Measurements from ENCODE around the gene MYO10.
"Not testable (repeated sequence)": the region's sequence is repeated elsewhere in the genome, so short reads cannot be mapped to it uniquely, and the experiment has no call there.

The MYO10 gene

DNA sequence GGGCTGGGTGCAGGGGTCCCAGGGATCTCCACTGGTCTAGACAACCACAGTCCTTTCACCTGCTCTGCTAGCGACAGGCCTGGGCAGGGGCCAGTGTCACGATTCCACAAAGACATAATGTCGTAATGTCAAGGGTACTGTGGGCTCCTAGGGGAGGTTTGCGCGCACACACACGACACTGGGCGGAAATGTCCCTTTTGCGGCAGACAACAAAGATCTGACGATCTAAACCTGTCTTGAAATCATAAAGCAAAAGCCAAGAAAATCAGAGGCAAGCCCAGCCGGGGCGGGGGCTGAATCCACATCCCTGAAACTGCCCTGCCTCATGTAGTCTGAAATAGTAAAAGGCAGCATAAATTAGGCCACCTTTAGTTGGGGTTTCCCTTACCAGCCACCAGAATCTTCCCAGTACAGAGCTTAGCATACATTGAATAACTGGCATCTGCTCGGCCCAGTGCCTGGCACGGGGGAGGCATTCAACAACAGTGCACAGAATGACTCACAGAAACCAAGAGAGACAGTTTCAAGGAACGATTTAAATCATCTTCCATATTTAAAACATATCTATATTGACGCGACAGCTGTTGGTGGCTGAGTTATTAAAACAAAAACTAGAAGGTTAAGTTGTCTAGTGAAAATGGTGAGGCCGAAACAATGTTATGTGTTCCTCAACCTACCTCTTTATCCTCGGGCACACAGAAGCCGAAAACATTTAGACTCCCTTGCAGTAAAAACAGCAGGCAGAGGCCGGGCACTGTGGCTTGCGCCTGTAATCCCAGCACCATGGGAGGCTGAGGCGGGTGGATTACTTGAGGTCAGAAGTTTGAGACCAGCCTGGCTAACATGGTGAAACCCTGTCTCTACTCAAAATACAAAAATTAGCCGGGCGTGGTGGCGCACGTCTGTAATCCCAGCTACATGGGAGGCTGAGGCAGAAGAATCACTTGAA is 151.0 kb downstream of the MYO10 start:
- DNase-seq (ENCODE audit: low read depth, low spot score), result no peak

DNA sequence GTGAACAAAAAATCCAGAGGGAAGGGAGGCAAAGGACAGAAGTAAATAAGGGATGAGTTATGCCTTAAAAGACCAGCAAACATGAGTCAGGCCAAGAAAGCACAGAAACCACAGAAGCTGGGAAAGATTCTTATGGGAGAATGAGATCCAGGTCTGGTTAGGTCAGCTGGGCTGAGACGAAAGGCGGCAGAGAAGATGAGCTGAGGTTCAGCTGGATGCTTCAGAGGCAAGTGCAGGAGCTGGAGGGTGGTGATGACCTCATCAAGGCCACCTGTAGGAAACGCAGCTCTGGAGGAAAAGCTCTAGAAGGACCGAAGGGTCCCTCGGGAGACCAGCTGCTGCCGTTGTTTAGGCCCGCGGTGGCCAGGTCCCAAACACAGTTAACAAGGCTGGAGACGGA is 152.0 kb downstream of the MYO10 start:
- DNase-seq (ENCODE audit: low read depth, low spot score), result no peak

DNA sequence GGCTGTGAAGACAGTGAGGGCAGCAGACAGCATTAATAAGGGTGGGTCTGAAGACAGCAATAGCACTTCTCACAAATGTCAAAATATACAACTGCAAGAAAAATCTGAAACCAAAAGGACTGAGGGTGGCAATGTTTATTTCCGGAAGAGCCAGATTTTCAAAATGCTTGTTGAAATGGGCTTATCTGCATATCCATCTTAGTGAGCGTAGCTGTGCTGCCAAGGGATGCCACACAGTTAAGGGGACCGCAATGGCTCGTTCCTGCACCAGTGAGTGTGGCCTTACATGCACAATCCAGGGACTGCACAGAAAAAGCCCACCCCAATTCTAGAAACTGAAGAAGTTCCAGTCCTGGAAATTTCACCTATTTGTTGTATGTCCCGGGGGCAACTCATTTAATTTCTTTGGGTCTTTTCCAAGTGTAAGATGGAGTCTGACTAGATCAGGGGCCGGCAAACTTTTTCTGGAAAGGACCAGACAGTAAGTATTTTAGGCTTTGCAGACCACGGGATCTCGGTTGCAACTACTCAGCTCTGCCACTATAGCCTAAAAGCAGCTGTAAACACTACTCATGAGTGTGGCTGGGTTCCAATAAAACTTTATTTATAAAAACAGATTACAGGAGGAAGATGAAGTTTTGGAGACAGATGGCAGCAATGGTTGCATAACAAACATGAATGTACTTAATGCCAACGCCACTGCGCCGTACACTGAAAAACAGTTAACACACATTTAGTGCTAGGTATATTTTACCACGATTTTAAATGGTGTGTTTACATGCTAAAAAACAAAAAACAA is 154.1 kb downstream of the MYO10 start:
- DNase-seq (ENCODE audit: low read depth, low spot score), result no peak

GRCh38 chr5:16780325-16780724 is 155.8 kb downstream of the MYO10 start:
- no peak for DNase-seq (ENCODE audit: low read depth, low spot score)

- DNase-seq (ENCODE audit: low read depth, low spot score), result no peak
Measured at GRCh38 chr5:16777432-16777831, 158.7 kb downstream of the MYO10 start.

DNA sequence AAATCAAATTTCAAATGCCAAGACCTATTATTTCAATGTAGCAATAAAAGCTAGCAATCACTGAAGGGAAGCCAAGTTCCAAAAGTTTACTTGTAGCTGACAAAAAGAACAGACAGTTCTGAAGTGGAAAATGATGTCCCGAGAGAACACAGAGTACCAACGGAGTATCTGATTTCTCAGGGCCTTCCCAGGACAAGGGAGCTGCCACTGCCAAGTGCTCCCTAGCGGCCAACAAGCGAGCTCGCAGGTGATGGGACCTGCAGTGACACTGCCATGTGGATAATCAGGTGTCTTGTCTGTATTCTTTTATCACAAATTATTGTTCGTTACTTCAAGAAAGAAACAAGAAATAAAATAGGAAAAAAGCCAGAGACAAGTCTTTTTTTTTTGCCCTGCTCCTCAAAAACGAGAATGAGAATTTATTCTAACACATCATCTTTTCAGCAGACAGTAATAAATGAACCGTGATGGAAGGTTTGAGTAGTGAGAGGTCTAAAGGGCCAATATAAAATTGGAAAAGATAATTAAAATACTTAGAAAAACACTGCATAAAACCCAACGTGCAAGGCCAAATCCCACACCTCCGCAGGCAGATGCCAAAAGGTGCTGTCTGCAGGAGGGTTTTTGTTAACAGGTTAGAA is 159.4 kb downstream of the MYO10 start:
- no peak for DNase-seq (ENCODE audit: low read depth, low spot score)

- DNase-seq (ENCODE audit: low read depth, low spot score), result no peak
Measured at GRCh38 chr5:16774806-16775205, 161.3 kb downstream of the MYO10 start.

DNA sequence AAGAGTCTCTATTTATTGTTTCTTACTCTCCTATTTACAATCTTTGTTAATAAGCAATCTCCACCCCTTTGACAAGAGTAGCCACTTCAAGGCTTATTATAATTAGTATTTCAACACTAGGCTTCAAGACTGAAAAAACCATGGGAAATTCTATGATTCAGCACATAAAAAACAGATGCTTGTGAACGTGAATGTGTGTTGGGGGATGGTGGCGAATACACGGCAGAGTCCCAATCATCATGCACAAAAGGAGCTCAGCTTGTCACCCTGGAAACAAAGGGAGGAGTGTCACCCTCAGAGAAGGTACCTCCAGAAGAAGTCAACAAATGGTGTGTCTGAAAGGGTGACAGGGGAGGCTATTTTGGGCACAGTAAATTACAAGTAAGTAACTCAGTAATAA is 162.1 kb downstream of the MYO10 start:
- DNase-seq (ENCODE audit: low read depth, low spot score), result no peak

DNA sequence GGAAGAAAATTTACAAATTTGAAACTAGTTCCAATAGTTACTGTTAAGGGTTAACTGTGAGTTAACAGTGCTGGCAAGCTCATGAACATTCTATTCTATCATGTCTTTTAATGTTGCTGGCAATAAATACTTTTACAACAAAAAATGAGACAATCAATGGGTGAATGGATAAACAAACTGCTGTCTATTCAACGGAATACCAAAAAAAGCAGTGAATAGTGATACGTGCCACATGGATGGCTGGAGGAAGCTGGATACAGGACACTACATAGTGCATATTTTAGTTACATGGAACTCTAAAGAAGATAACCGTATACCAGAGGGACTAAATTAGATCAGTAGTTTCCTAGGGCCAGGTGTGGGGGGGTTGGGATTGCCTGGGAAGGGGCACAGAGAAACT is 163.5 kb downstream of the MYO10 start:
- DNase-seq (ENCODE audit: low read depth, low spot score), result no peak

DNA sequence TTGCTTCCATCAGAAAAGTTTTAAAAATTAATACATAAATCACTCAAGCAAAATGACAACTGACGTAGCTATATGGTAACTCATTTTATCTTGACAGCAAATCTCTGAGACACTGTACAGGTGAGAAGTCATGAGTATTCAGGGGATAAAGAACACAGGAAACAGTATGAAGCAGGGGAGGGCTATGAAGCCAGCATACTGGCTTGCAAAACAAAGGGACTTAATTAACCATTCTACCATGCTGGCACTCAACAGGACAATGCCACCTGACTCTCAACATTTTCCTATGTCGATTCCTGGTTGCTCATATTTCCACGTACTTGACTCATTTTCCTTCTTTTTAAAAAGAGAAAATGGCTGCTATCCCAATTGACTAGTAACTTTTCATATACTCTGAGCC is 167.9 kb downstream of the MYO10 start:
- DNase-seq (ENCODE audit: low read depth, low spot score), result no peak

GRCh38 chr5:16763211-16763610 is 172.9 kb downstream of the MYO10 start:
- no peak for DNase-seq (ENCODE audit: low read depth, low spot score)

DNA sequence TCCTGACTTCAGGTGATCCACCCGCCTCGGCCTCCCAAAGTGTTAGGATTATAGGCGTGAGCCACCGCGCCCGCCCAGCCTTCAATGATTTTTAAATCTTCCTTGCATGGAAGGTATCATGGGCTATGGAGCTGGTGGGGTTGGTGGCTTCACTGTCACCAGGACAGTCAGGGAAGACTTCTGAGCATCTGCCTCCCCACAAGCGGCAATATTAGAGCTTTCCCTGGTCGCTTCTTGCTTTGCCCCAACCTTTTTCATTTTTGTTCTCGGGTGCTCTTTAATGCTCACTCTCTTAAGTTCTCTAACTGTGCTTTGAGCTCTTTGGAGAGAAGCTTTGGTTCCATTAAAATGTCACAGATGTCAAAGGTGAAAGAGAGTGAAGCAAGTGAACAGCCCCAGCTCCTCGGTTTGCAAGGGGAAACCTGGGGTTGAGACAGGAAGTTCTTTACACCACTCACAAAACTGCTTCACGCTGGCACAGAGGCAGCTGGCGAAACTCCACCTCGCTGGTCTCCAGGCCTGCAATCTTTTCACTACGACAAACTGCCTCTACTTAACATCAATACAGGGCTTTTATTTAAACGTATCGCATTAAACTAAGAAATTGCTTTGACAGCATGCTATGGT is 176.8 kb downstream of the MYO10 start:
- DNase-seq (ENCODE audit: low read depth, low spot score), result no peak

DNA sequence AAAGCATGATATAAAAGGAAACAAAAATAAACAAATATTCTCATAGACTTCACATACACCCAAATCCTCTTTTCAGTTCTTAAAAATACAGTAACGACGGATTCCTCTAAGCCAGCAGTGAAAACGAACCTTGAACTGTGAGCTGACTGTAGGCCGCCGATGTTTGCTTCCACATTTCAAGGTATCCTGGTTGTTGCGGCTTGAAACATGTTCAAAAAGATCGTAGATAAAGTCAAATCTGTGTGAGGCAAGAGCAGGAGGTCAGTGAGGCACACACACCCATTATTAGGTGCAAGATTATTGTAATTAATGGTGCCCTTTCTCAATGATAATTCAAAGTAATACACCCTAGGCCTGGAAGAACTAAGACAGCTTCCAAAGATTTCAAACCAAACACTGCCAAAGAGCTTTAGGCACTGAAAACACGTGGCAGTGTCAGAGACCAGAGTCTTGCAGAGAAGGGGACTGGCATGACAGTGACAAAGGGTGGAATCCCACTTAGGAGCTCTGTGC is 178.0 kb downstream of the MYO10 start:
- DNase-seq (ENCODE audit: low read depth, low spot score), result no peak

DNA sequence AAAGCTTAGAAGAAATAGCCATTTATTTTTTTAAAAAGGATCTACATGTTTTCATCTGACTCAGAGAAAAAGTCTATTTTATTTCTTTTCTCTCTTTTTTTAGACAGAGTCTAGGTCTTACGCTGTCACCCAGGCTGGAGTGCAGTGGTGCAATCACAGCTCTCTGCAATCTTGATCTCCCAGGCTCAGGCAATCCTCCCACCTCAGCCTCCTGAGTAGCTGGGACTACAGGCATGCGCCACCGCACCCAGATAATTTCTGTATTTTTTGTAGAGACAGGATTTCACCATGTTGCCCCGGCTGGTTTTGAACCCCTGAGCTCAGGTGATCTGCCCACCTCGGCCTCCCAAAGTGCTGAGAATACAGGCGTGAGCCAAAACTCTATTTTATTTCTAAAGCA is 178.5 kb downstream of the MYO10 start:
- DNase-seq (ENCODE audit: low read depth, low spot score), result not testable (repeated sequence)

GRCh38 chr5:16757146-16757545 is 178.9 kb downstream of the MYO10 start:
- no peak for DNase-seq (ENCODE audit: low read depth, low spot score)

DNA sequence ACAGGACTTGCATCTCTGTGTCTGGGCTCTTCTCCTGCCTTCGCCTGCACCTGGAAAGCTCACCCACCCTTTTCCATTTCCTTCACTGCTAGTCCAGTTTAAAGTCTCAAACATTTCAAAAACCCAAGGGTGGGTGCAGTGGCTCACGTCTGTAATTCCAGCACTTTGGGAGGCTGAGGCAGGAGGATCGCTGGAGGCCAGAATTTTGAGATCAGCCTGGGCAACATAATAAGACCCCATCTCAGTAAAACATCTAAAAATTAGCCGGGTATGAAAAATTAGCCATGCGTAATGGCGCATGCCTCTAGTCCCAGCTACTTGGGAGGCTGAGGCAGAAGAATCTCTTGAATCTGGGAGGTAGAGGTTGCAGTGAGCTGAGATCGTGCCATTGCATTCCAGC is 179.4 kb downstream of the MYO10 start:
- no peak for DNase-seq (ENCODE audit: low read depth, low spot score)

- no peak for DNase-seq (ENCODE audit: low read depth, low spot score)
Measured at GRCh38 chr5:16755641-16756040, 180.4 kb downstream of the MYO10 start.

DNA sequence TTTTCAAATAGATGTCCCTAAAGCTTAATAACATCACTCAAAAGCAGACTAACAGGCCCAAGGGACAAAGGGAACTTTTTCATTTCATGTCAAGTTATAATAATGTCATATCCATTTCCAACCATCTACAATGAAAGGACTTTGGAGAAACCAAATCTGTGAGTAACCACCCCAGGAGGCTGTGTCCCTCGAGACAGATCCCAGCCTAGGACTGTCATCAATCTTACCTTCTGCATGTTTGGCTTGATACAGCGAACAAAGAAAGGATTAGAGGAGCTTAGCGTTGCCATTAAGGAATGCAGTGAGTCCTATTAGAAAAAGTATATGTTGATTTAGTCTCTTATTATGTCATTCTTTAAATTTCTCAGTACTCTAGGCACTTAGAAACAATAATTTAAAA is 181.5 kb downstream of the MYO10 start:
- DNase-seq (ENCODE audit: low read depth, low spot score), result no peak

GRCh38 chr5:16754086-16754485 is 182.0 kb downstream of the MYO10 start:
- DNase-seq (ENCODE audit: low read depth, low spot score), result no peak

GRCh38 chr5:16750445-16750844 is 185.6 kb downstream of the MYO10 start:
- DNase-seq (ENCODE audit: low read depth, low spot score), result no peak

DNA sequence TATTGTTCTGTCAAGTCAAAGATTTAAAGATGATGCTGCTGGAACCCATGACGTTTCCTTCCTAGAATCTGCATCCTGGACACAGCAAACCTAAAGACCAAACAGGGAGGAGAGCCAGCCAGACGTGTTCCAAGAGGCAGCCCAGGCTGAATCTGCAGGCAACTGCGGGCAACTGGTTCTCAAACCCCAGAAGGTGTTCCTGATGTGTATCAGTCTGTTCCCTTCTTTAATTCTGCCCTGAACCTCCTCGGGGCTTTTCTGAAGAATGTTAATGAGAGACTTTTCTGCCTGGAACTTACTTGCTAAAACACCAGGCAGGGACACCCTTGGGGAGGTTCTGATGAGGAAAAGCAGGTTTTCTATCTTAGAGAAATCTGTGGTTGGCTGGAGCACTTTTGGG is 186.5 kb downstream of the MYO10 start:
- DNase-seq (ENCODE audit: low read depth, low spot score), result no peak
